Measurements from ENCODE around the gene AK6.
"Not testable (repeated sequence)": the region's sequence is repeated elsewhere in the genome, so short reads cannot be mapped to it uniquely, and the experiment has no call there.

The AK6 gene

GRCh38 chr5:69335341-69335935, 33.9 kb downstream of the AK6 start:
- DNase-seq (ENCODE audit: low spot score) = no peak

- peak; percentile 84 for DNase-seq (ENCODE audit: low spot score)
These were observed 34.5 kb downstream of the AK6 start for GRCh38 chr5:69334793-69335268.

GRCh38 chr5:69333668-69334315, 35.5 kb downstream of the AK6 start:
- not testable (repeated sequence) for DNase-seq (ENCODE audit: low spot score)

- no peak for DNase-seq (ENCODE audit: low spot score)
These were observed 37.5 kb downstream of the AK6 start for GRCh38 chr5:69331528-69332445.

GRCh38 chr5:69329905-69330489, 39.3 kb downstream of the AK6 start:
- DNase-seq (ENCODE audit: low spot score) = no peak

- DNase-seq (ENCODE audit: low spot score) = no peak
These were observed 43.0 kb downstream of the AK6 start for GRCh38 chr5:69326365-69326764.

- no peak for DNase-seq (ENCODE audit: low spot score)
These were observed 51.9 kb downstream of the AK6 start for GRCh38 chr5:69317391-69317790.

- no peak for DNase-seq (ENCODE audit: low spot score)
These were observed 53.3 kb downstream of the AK6 start for GRCh38 chr5:69315972-69316371.

GRCh38 chr5:69313428-69313827, 55.9 kb downstream of the AK6 start:
- DNase-seq (ENCODE audit: low spot score) = no peak

GRCh38 chr5:69312459-69313160, 56.7 kb downstream of the AK6 start:
- DNase-seq (ENCODE audit: low spot score) = no peak

- DNase-seq (ENCODE audit: low spot score) = no peak
These were observed 59.9 kb downstream of the AK6 start for GRCh38 chr5:69309380-69309779.

GRCh38 chr5:69308046-69308553, 61.2 kb downstream of the AK6 start:
- DNase-seq (ENCODE audit: low spot score) = no peak

GRCh38 chr5:69305512-69305911, 63.8 kb downstream of the AK6 start:
- peak; percentile 27 for DNase-seq (ENCODE audit: low spot score)
